ENCODE data around the gene TANK. TPM values are rescaled to one million over a fixed set of nuclear protein-coding genes. Genes with fewer than 3 reads are reported as not detected.
A peak's percentile ranks its signal among the peaks of the same experiment; 100 is the strongest.

The TANK gene
- total RNA-seq, 1 experiment from 2014 or later: 52.5 TPM

DNA sequence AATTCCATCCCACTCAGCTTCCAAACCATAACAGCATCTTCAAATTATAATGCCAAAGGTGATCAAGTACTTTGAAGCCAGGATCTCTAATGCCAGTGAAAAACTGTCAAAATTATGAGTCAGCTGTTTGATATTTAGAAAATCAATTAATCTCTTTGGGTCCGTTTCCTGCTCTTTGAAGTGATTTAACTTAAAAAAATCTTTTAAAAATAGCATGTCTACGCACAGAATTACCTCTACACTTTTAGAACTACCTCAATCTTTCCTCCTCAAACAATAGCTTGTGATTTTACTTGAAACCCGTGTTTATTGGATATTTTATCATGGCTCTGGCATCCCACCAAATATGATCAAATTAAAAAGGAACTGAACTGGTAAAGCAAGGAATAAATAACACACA, 31.3 kb upstream of the TANK start:
- CTCF ChIA-PET: no interaction called here
- H3K9me3 ChIP-seq (ENCODE audit: control insufficient read depth in 1 of 2, insufficient read depth in 1 of 2, low read depth in 1 of 2, low read length in 2 of 2): no peaks in the 10 kb centered on the region
- BruUV-seq (replicated peaks): no TSS peak
- no peaks in the 10 kb centered on the region for H3K36me3 ChIP-seq (ENCODE audit: control insufficient read depth in 1 of 2, insufficient read depth in 2 of 2, low read length in 2 of 2)
- POLR2A ChIA-PET: interaction anchor here (1.0 kb wide), 1 partner anchor 8 kb away, joined by 3 read pairs; no protein-coding TSS in a partner anchor
- peak overlapping the region in 1 of 2 experiments; percentile 21; a peak in 3 of 4 replicates for H3K4me3 ChIP-seq (replicated peaks in 1 of 2; ENCODE audit: low read depth in 1 of 2, low read length in 2 of 2)
- peak overlapping the region; percentile 87 for H3K27ac ChIP-seq (ENCODE audit: low read depth, low read length)
- H4K20me1 ChIP-seq (ENCODE audit: insufficient read depth): no peaks in the 10 kb centered on the region
- ATAC-seq (peak; percentile 57), DNase-seq (ENCODE audit: low read depth, low spot score) (no peak)
- H3K4me1 ChIP-seq (ENCODE audit: control insufficient read depth in 1 of 2, insufficient read depth in 2 of 2, low read length in 2 of 2): peaks cover 78 to 84% of the 10 kb centered on the region in 2 experiments
- H2AFZ ChIP-seq (ENCODE audit: low read depth, low read length, poor library complexity, severe bottlenecking): peak overlapping the region; percentile 13
- TF ChIP-seq, protein P1, sequence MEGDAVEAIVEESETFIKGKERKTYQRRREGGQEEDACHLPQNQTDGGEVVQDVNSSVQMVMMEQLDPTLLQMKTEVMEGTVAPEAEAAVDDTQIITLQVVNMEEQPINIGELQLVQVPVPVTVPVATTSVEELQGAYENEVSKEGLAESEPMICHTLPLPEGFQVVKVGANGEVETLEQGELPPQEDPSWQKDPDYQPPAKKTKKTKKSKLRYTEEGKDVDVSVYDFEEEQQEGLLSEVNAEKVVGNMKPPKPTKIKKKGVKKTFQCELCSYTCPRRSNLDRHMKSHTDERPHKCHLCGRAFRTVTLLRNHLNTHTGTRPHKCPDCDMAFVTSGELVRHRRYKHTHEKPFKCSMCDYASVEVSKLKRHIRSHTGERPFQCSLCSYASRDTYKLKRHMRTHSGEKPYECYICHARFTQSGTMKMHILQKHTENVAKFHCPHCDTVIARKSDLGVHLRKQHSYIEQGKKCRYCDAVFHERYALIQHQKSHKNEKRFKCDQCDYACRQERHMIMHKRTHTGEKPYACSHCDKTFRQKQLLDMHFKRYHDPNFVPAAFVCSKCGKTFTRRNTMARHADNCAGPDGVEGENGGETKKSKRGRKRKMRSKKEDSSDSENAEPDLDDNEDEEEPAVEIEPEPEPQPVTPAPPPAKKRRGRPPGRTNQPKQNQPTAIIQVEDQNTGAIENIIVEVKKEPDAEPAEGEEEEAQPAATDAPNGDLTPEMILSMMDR (IDR thresholded peaks at IDR 0.05 in 2 of 3, conservative IDR thresholded peaks at IDR 0.05 in 1 of 3; ENCODE audit: borderline replicate concordance in 1 of 3, insufficient read depth in 1 of 3, low read depth in 2 of 3, low read length in 2 of 3): no peak
- TF ChIP-seq EGR1 (IDR thresholded peaks at IDR 0.05; ENCODE audit: low read depth) (no peak), ZNF274 (IDR thresholded peaks at IDR 0.05; ENCODE audit: low read depth, low read length) (no peak), SRF (IDR thresholded peaks at IDR 0.05; ENCODE audit: low read depth) (no peak), SIN3A (IDR thresholded peaks at IDR 0.05; ENCODE audit: low read depth) (peak; percentile 36; the same call in 1 of the 2 replicates), JUND (IDR thresholded peaks at IDR 0.05) (peak; percentile 75), ELF1 (IDR thresholded peaks at IDR 0.05; ENCODE audit: borderline replicate concordance, low read depth) (no peak), ATF3 (IDR thresholded peaks at IDR 0.05) (no peak), CEBPB (IDR thresholded peaks at IDR 0.05; ENCODE audit: low read depth) (peak; percentile 44; the same call in 1 of the 2 replicates), YY1 (IDR thresholded peaks at IDR 0.05; ENCODE audit: extremely low read depth, insufficient replicate concordance, low read depth, low read length) (no peak), SP1 (IDR thresholded peaks at IDR 0.05; ENCODE audit: low read depth) (peak; percentile 59), EZH2 (IDR thresholded peaks at IDR 0.05) (no peak), ZFX (IDR thresholded peaks at IDR 0.05) (no peak), POLR2AphosphoS5 (IDR thresholded peaks at IDR 0.05; ENCODE audit: low read depth, low read length) (no peak), EZH2phosphoT487 (IDR thresholded peaks at IDR 0.05; ENCODE audit: borderline replicate concordance) (no peak), POLR2A (IDR thresholded peaks at IDR 0.05; ENCODE audit: borderline replicate concordance, extremely low read depth, insufficient read depth, insufficient read length) (no peak), RAD21 (IDR thresholded peaks at IDR 0.05; ENCODE audit: low read depth) (no peak), CBX3 (IDR thresholded peaks at IDR 0.05; ENCODE audit: low read depth) (no peak), FOSL1 (IDR thresholded peaks at IDR 0.05; ENCODE audit: low read depth) (peak; percentile 72), TCF7L2 (IDR thresholded peaks at IDR 0.05; ENCODE audit: borderline replicate concordance, extremely low read depth, insufficient read depth, insufficient read length) (peak; percentile 90)
- TF ChIP-seq, protein P2, sequence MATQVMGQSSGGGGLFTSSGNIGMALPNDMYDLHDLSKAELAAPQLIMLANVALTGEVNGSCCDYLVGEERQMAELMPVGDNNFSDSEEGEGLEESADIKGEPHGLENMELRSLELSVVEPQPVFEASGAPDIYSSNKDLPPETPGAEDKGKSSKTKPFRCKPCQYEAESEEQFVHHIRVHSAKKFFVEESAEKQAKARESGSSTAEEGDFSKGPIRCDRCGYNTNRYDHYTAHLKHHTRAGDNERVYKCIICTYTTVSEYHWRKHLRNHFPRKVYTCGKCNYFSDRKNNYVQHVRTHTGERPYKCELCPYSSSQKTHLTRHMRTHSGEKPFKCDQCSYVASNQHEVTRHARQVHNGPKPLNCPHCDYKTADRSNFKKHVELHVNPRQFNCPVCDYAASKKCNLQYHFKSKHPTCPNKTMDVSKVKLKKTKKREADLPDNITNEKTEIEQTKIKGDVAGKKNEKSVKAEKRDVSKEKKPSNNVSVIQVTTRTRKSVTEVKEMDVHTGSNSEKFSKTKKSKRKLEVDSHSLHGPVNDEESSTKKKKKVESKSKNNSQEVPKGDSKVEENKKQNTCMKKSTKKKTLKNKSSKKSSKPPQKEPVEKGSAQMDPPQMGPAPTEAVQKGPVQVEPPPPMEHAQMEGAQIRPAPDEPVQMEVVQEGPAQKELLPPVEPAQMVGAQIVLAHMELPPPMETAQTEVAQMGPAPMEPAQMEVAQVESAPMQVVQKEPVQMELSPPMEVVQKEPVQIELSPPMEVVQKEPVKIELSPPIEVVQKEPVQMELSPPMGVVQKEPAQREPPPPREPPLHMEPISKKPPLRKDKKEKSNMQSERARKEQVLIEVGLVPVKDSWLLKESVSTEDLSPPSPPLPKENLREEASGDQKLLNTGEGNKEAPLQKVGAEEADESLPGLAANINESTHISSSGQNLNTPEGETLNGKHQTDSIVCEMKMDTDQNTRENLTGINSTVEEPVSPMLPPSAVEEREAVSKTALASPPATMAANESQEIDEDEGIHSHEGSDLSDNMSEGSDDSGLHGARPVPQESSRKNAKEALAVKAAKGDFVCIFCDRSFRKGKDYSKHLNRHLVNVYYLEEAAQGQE (IDR thresholded peaks at IDR 0.05; ENCODE audit: low read depth): no peak
- TF ChIP-seq, protein P3, sequence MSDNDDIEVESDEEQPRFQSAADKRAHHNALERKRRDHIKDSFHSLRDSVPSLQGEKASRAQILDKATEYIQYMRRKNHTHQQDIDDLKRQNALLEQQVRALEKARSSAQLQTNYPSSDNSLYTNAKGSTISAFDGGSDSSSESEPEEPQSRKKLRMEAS (IDR thresholded peaks at IDR 0.05): no peak; the same call in 1 of the 2 replicates
- peak overlapping the region; percentile 28 for H3K9ac ChIP-seq (ENCODE audit: low read length)
- H3K9me2 ChIP-seq (ENCODE audit: insufficient read depth): no peaks in the 10 kb centered on the region
- no peaks in the 10 kb centered on the region for H3K27me3 ChIP-seq (ENCODE audit: insufficient read depth, low read length)
- H3K79me2 ChIP-seq (ENCODE audit: insufficient read depth, low read length): no peaks in the 10 kb centered on the region
- RAD21 ChIA-PET (ENCODE audit: low non-redundant PET in 1 of 2, low total read pairs in 2 of 2, uncharacterized antibody in 2 of 2, unreplicated experiment in 2 of 2): no interaction called here
- H3K4me2 ChIP-seq (ENCODE audit: low read length): peak overlapping the region; percentile 69
- intact Hi-C loops (cut with micrococcal nuclease): no loop called here

Data from HCT116 (cell line).